NCI-H524 (cell line): ENCODE data around the gene TTC4.

Experiments used
- DNase-seq, 2 experiments: peaks; one replicate each; lab custom pipeline; 2025; lab: John Stamatoyannopoulos, UW

TTC4 gene

GRCh38 chr1:54784066-54784465 is 68.4 kb downstream of the TTC4 start:
- DNase-seq: no peak

DNA sequence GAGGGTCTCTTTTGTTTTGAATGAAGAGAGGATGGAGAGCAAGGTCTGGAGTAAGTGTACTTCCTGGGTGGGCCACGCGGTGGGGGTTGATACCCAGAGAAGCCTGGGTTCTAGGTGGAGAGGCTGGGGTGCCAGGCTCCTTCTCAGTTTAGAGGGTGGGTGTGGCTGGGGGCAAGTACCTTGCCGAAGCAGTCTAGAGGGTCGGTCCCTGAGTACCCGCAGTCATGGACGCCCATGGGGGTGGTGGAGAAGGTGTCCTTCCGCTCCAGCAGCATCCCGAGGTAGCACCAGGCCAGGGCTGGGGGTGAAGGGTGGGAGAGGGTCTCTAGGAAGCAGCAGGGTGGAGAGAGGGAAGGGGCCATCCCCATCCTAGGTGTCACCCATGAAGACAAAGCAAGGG is 71.1 kb downstream of the TTC4 start:
- no peak for DNase-seq

DNA sequence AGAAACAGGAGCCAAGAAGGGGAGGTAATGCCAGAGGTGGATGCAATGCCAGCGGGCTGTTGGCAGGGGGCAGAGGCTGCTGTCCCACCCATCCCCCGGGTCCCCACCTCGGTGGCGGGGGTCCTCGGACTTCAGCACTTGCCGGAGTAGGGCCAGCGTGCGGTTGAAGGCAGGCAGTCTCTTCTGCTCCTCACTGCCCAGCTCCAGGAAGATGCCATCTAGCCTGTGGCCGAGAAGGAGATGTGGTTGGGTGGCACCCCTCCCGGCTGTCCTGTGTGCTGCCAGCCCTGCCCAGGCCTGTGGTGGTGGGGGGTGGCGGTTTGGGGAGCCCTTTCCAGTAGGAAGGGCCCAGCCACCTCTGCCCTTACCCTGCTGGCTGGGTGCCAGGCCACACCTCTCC is 71.9 kb downstream of the TTC4 start:
- no peak for DNase-seq

DNA sequence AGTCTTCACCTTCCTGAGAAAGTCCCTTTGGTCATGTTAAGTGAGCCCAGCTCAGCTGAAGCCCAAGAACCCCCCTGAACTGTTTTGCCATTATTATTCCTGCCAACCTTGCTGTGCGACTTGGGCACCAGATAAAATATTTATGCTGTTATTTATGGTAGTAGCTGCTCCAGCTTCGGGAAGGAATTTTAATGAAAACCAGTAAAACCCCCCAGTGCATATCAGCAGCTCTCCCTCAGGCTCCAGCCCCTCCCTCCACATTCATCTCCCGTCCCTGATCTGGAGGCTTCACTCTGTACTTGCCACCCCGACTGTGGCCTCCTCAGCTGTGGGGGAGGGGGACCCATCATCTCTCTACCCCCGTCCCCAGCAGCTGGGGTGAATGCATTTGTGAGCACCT is 72.8 kb downstream of the TTC4 start:
- no peak for DNase-seq

- peak in 1 of 2 experiments; percentile 41 for DNase-seq
These were observed 76.3 kb downstream of the TTC4 start for GRCh38 chr1:54791880-54792522.
